IMR-90 (cell line): Measurements from ENCODE around the gene PTGS1. TPM values are rescaled to one million over a fixed set of nuclear protein-coding genes. Genes with fewer than 3 reads are reported as not detected.

ENCODE experiments used
- ATAC-seq: fragments of 200-7000 bp; cut with Tn5 transposase; 2 replicates; pipeline ENCODE4 v1.9.1; 2020; ENCODE audit warnings: low read depth, mild to moderate bottlenecking, moderate library complexity
- BruUV-seq: library from RNA; stranded (reverse); fragments of 400-500 nt; replicated peaks from 2 replicates; lab custom pipeline; 2021; lab: Mats Ljungman, UMichigan
- CTCF ChIA-PET: fragments of 300-600 bp; formaldehyde crosslinking; extraction: SDS; loops from one replicate; lab custom pipeline; 2021; ENCODE audit warnings: antibody characterized with exemption; lab: Yijun Ruan, JAX
- POLR2A ChIA-PET: fragments of 300-600 bp; sonication (Branson Sonifier 250); formaldehyde crosslinking; loops from one replicate; lab custom pipeline; 2022; ENCODE audit warnings: antibody characterized with exemption; ENCODE audit not compliant: unreplicated experiment; lab: Charles Lee
- DNase-seq: peaks from one replicate; pipeline ENCODE4 v3.0.0; 2013
- H2AFZ ChIP-seq: replicated peaks from 2 replicates; pipeline ENCODE3; 2013; ENCODE audit warnings: low read length, mild to moderate bottlenecking; ENCODE audit not compliant: poor library complexity
- H2AK5ac ChIP-seq: 2 replicates; pipeline ENCODE4 v1.6.1; 2013; ENCODE audit warnings: low read depth, low read length, inconsistent platforms
- H2AK9ac ChIP-seq: replicated peaks from 2 replicates; pipeline ENCODE3; 2013; ENCODE audit warnings: mild to moderate bottlenecking, low read depth, low read length, moderate library complexity; ENCODE audit not compliant: poor library complexity
- H2BK120ac ChIP-seq: 2 replicates; pipeline ENCODE4 v1.6.1; 2013; ENCODE audit warnings: low read depth, low read length, inconsistent platforms
- H2BK15ac ChIP-seq: 3 replicates; pipeline ENCODE4 v1.6.1; 2013; ENCODE audit warnings: low read depth, low read length, inconsistent platforms
- H2BK20ac ChIP-seq: 2 replicates; pipeline ENCODE4 v1.6.1; 2013; ENCODE audit warnings: low read depth, mild to moderate bottlenecking, inconsistent platforms, low read length, moderate library complexity
- H2BK5ac ChIP-seq: 2 replicates; pipeline ENCODE4 v1.6.1; 2013; ENCODE audit warnings: mild to moderate bottlenecking, low read depth, low read length, inconsistent platforms; ENCODE audit not compliant: poor library complexity, severe bottlenecking
- H3K14ac ChIP-seq: replicated peaks from 2 replicates; pipeline ENCODE4 v1.6.1; 2013; ENCODE audit warnings: low read depth, low read length, inconsistent platforms
- H3K18ac ChIP-seq: 2 replicates; pipeline ENCODE4 v1.6.1; 2013; ENCODE audit warnings: low read depth, low read length, control low read depth
- H3K23ac ChIP-seq: 2 replicates; pipeline ENCODE4 v1.6.1; 2013; ENCODE audit warnings: low read depth, low read length, inconsistent platforms
- H3K27ac ChIP-seq: 2 replicates; pipeline ENCODE4 v1.5.1; 2013; ENCODE audit warnings: mild to moderate bottlenecking, control low read depth, low read length; ENCODE audit not compliant: insufficient read depth
- H3K27me3 ChIP-seq: 2 replicates; pipeline ENCODE4 v1.6.1; 2013; ENCODE audit warnings: low read length; ENCODE audit not compliant: control insufficient read depth, insufficient read depth
- H3K36me3 ChIP-seq: 2 replicates; pipeline ENCODE4 v1.6.1; 2013; ENCODE audit warnings: low read length, mixed read lengths; ENCODE audit not compliant: control insufficient read depth, insufficient read depth
- H3K4ac ChIP-seq: 2 replicates; pipeline ENCODE4 v1.6.1; 2013; ENCODE audit warnings: low read depth, low read length, inconsistent platforms
- H3K4me1 ChIP-seq: 2 replicates; pipeline ENCODE4 v1.6.1; 2013; ENCODE audit warnings: low read length, mixed read lengths; ENCODE audit not compliant: control insufficient read depth, insufficient read depth
- H3K4me2 ChIP-seq: 2 replicates; pipeline ENCODE4 v1.6.1; 2013; ENCODE audit warnings: low read depth, mild to moderate bottlenecking, control low read depth, low read length, moderate library complexity
- H3K4me3 ChIP-seq: 2 replicates; pipeline ENCODE4 v1.5.1; 2013; ENCODE audit warnings: low read depth, mild to moderate bottlenecking, control low read depth, low read length, moderate library complexity; ENCODE audit not compliant: insufficient read depth
- H3K56ac ChIP-seq: 2 replicates; pipeline ENCODE4 v1.6.1; 2013; ENCODE audit warnings: low read length, inconsistent platforms; ENCODE audit not compliant: insufficient read depth; ENCODE audit errors: extremely low read depth
- H3K79me1 ChIP-seq, 2 experiments: 2 replicates each; pipeline ENCODE4 v1.6.1; 2013; ENCODE audit warnings: low read length in 2 of 2, inconsistent platforms in 1 of 2, low read depth in 1 of 2
- H3K9ac ChIP-seq: 2 replicates; pipeline ENCODE4 v1.6.1; 2013; ENCODE audit warnings: low read depth, low read length, control low read depth
- H3K9me1 ChIP-seq: 2 replicates; pipeline ENCODE4 v1.6.1; 2013; ENCODE audit warnings: low read length, inconsistent platforms; ENCODE audit not compliant: insufficient read depth
- H3K9me3 ChIP-seq: 2 replicates; pipeline ENCODE4 v1.6.1; 2013; ENCODE audit warnings: low read length; ENCODE audit not compliant: control insufficient read depth, insufficient read depth
- H4K20me1 ChIP-seq: 2 replicates; pipeline ENCODE4 v1.6.1; 2013; ENCODE audit warnings: low read length, inconsistent platforms; ENCODE audit not compliant: insufficient read depth
- H4K5ac ChIP-seq: 2 replicates; pipeline ENCODE4 v1.6.1; 2013; ENCODE audit warnings: mild to moderate bottlenecking, low read depth, low read length, control low read depth
- H4K8ac ChIP-seq, 2 experiments: 2 replicates each; pipeline ENCODE4 v1.6.1; 2013; ENCODE audit warnings: low read depth in 2 of 2, low read length in 2 of 2, control low read depth in 1 of 2, inconsistent platforms in 1 of 2
- H4K91ac ChIP-seq: 2 replicates; pipeline ENCODE4 v1.6.1; 2013; ENCODE audit warnings: low read depth, low read length, inconsistent platforms; ENCODE audit not compliant: insufficient read depth
- BHLHE40 ChIP-seq: fragments of 150-350 bp; IDR thresholded peaks from 2 replicates; pipeline ENCODE4 v1.6.1; 2016; ENCODE audit warnings: mild to moderate bottlenecking, low read depth, low read length
- CEBPB ChIP-seq: IDR thresholded peaks from 2 replicates; pipeline ENCODE4 v1.6.1; 2012; ENCODE audit warnings: low read depth, low read length, improper control_type of control experiment
- CHD1 ChIP-seq: IDR thresholded peaks from 2 replicates; pipeline ENCODE4 v1.6.1; 2012; ENCODE audit warnings: low read depth, low read length, improper control_type of control experiment
- FOS ChIP-seq: fragments of 150-350 bp; IDR thresholded peaks from 2 replicates; pipeline ENCODE4 v1.6.1; 2016; ENCODE audit warnings: low read depth, low read length
- MAFK ChIP-seq: IDR thresholded peaks from 2 replicates; pipeline ENCODE4 v1.6.1; 2012; ENCODE audit warnings: low read depth, low read length, improper control_type of control experiment
- MAZ ChIP-seq: IDR thresholded peaks from 2 replicates; pipeline ENCODE4 v1.6.1; 2012; ENCODE audit warnings: low read depth, mild to moderate bottlenecking, low read length, improper control_type of control experiment, moderate library complexity, borderline replicate concordance
- MXI1 ChIP-seq: IDR thresholded peaks from 2 replicates; pipeline ENCODE4 v1.6.1; 2012; ENCODE audit warnings: low read depth, mild to moderate bottlenecking, low read length, moderate library complexity, borderline replicate concordance
- NFE2L2 ChIP-seq: fragments of 150-350 bp; IDR thresholded peaks from 2 replicates; pipeline ENCODE4 v1.6.1; 2016; ENCODE audit warnings: low read depth, mild to moderate bottlenecking, low read length
- POLR2A ChIP-seq: IDR thresholded peaks from 2 replicates; pipeline ENCODE4 v1.6.1; 2012; ENCODE audit warnings: mild to moderate bottlenecking, low read depth, low read length
- RAD21 ChIP-seq: IDR thresholded peaks from 2 replicates; pipeline ENCODE4 v1.6.1; 2012; ENCODE audit warnings: low read length, improper control_type of control experiment
- RCOR1 ChIP-seq: IDR thresholded peaks from 2 replicates; pipeline ENCODE4 v1.6.1; 2012; ENCODE audit warnings: mild to moderate bottlenecking, low read length, improper control_type of control experiment; ENCODE audit not compliant: insufficient replicate concordance
- RFX5 ChIP-seq: IDR thresholded peaks from 2 replicates; pipeline ENCODE4 v1.8.0; 2012; ENCODE audit warnings: low read depth, mild to moderate bottlenecking, low read length, moderate library complexity
- SMC3 ChIP-seq: fragments of 150-350 bp; IDR thresholded peaks from 2 replicates; pipeline ENCODE4 v1.6.1; 2016; ENCODE audit warnings: low read depth, mild to moderate bottlenecking, antibody characterized with exemption, low read length, moderate library complexity
- WGBS, 2 experiments: methylation state at CpG; one replicate each; pipeline versions ENCODE4 v1.1.5 to v1.1.7; 2013; ENCODE audit warnings: missing lambda C conversion rate in 2 of 2; ENCODE audit not compliant: insufficient read length in 1 of 2; ENCODE audit errors: extremely low coverage in 2 of 2; 5-methylcytosine and 5-hydroxymethylcytosine counted together
- dilution Hi-C: fragments of 300-500 bp; cut with HindIII; formaldehyde crosslinking; loops from one replicate; pipeline ENCODE4 v1.14.3; 2018; ENCODE audit warnings: low sequenced_read_pairs; ENCODE audit not compliant: unreplicated experiment
- in situ Hi-C: fragments of 300-500 bp; cut with MboI; formaldehyde crosslinking; loops from 3 replicates; pipeline ENCODE4 v1.14.3; 2019; ENCODE audit warnings: low sequenced_read_pairs, inconsistent platforms, mixed read lengths
- intact Hi-C: fragments of 100-400 bp; cut with micrococcal nuclease; formaldehyde crosslinking; loops from 2 replicates; pipeline ENCODE4 v1.10.0; 2022
- polyA plus RNA-seq, 3 experiments: library from polyadenylated mRNA; depleted of rRNA; stranded (reverse); fragments of >200 nt; gene quantifications; 2 replicates each; pipeline ENCODE4 v1.2.3, GENCODE V29; 2012; ENCODE audit warnings: low replicate concordance in 1 of 3
- total RNA-seq: library from RNA; depleted of rRNA; stranded (reverse); fragments of >200 nt; gene quantifications from 2 replicates; pipeline ENCODE4 v1.2.3, GENCODE V29; 2012
- TF ChIP-seq, protein P1 (sequence below): fragments of 150-350 bp; IDR thresholded peaks from 2 replicates; pipeline ENCODE4 v1.6.1; 2016; ENCODE audit warnings: low read depth, mild to moderate bottlenecking, low read length, moderate library complexity, borderline replicate concordance
- TF ChIP-seq, protein P2 (sequence below): fragments of 150-350 bp; IDR thresholded peaks from 2 replicates; pipeline ENCODE4 v1.6.1; 2017; ENCODE audit warnings: mild to moderate bottlenecking, antibody characterized with exemption, low read length, low read depth
- TF ChIP-seq, protein P3 (sequence below): conservative IDR thresholded peaks from 2 replicates; pipeline ENCODE4 v1.5.1; 2012; ENCODE audit warnings: mild to moderate bottlenecking, low read depth, low read length, improper control_type of control experiment

The PTGS1 gene
- total and polyA plus RNA-seq, 2 of the 4 experiments (the other 2 are of a cell fraction), result 24.7 to 38.3 TPM

DNA sequence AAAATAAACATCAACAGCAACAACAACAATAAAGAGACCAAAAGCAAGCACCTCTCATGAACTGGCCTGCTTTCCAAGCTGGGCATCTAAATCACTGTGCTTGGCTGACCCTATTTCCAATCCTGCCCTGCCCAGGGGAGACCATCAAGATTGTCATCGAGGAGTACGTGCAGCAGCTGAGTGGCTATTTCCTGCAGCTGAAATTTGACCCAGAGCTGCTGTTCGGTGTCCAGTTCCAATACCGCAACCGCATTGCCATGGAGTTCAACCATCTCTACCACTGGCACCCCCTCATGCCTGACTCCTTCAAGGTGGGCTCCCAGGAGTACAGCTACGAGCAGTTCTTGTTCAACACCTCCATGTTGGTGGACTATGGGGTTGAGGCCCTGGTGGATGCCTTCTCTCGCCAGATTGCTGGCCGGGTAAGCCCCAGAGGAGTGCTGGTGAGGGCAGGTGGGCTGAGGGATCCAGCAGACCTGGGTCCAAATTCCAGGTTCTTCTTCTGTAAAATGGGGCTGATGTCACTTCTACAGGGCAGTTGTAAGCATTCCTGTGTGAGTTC, 15.6 kb downstream of the PTGS1 start:
- Histone ChIP-seq H3K56ac (no peak overlapping the region), H2AFZ (no peak overlapping the region), H2BK5ac (no peak overlapping the region), H2BK15ac (no peak overlapping the region), H3K4me1 (peaks cover 17% of the 10 kb centered on the region), H3K4me3 (no peak overlapping the region), H4K5ac (no peak overlapping the region), H2BK20ac (no peak overlapping the region), H3K9me1 (peaks cover 26% of the 10 kb centered on the region), H3K23ac (no peak overlapping the region), H3K18ac (no peak overlapping the region), H3K9me3 (no peaks in the 10 kb centered on the region), H2AK5ac (peak overlapping the region; percentile 60), H3K27me3 (no peaks in the 10 kb centered on the region), H4K8ac (no peak overlapping the region), H3K14ac (no peak overlapping the region), H3K4ac (no peak overlapping the region; the same call in 1 of the 2 replicates), H4K20me1 (no peaks in the 10 kb centered on the region), H2BK120ac (no peak overlapping the region), H3K79me1 (peaks cover 9 to 21% of the 10 kb centered on the region in 2 experiments; a peak in 3 of 4 replicates), H3K4me2 (no peak overlapping the region), H2AK9ac (no peak overlapping the region), H3K27ac (no peak overlapping the region), H3K9ac (no peak overlapping the region), H3K36me3 (peaks cover 66% of the 10 kb centered on the region), H4K91ac (no peak overlapping the region; the same call in 1 of the 2 replicates)
- in situ Hi-C loops, result no loop called here
- dilution Hi-C loops, result no loop called here
- TF ChIP-seq RCOR1, result no peak
- TF ChIP-seq MAFK, result no peak
- TF ChIP-seq, protein P1, sequence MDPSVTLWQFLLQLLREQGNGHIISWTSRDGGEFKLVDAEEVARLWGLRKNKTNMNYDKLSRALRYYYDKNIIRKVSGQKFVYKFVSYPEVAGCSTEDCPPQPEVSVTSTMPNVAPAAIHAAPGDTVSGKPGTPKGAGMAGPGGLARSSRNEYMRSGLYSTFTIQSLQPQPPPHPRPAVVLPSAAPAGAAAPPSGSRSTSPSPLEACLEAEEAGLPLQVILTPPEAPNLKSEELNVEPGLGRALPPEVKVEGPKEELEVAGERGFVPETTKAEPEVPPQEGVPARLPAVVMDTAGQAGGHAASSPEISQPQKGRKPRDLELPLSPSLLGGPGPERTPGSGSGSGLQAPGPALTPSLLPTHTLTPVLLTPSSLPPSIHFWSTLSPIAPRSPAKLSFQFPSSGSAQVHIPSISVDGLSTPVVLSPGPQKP, result no peak
- no peak for TF ChIP-seq CHD1
- no peak for TF ChIP-seq RFX5
- no peak for TF ChIP-seq MAZ
- no peak for TF ChIP-seq MXI1
- TF ChIP-seq NFE2L2, result no peak
- no peak for TF ChIP-seq RAD21
- no peak for TF ChIP-seq SMC3
- TF ChIP-seq POLR2A, result no peak
- no peak for TF ChIP-seq CEBPB
- TF ChIP-seq, protein P2, sequence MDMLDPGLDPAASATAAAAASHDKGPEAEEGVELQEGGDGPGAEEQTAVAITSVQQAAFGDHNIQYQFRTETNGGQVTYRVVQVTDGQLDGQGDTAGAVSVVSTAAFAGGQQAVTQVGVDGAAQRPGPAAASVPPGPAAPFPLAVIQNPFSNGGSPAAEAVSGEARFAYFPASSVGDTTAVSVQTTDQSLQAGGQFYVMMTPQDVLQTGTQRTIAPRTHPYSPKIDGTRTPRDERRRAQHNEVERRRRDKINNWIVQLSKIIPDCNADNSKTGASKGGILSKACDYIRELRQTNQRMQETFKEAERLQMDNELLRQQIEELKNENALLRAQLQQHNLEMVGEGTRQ, result no peak
- TF ChIP-seq, protein P3, sequence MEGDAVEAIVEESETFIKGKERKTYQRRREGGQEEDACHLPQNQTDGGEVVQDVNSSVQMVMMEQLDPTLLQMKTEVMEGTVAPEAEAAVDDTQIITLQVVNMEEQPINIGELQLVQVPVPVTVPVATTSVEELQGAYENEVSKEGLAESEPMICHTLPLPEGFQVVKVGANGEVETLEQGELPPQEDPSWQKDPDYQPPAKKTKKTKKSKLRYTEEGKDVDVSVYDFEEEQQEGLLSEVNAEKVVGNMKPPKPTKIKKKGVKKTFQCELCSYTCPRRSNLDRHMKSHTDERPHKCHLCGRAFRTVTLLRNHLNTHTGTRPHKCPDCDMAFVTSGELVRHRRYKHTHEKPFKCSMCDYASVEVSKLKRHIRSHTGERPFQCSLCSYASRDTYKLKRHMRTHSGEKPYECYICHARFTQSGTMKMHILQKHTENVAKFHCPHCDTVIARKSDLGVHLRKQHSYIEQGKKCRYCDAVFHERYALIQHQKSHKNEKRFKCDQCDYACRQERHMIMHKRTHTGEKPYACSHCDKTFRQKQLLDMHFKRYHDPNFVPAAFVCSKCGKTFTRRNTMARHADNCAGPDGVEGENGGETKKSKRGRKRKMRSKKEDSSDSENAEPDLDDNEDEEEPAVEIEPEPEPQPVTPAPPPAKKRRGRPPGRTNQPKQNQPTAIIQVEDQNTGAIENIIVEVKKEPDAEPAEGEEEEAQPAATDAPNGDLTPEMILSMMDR, result no peak
- TF ChIP-seq BHLHE40, result no peak
- no peak for TF ChIP-seq FOS
- CTCF ChIA-PET, result no interaction called here
- WGBS, 2 experiments, result 100% methylated on average over 2 of the region's 8 CpGs; no CpG with 5 or more reads in 1 of the 2 experiments
- intact Hi-C loops, result no loop called here
- ATAC-seq (no peak), DNase-seq (no peak)
- no TSS peak for BruUV-seq
- POLR2A ChIA-PET, result no interaction called here
